Body of pancreas (tissue), 4 donors: ENCODE measurements around the gene TTC31.

Experiments used
- POLR2A ChIP-seq, 3 donors: fragments of 450-650 bp; IDR thresholded peaks; one replicate each; pipeline ENCODE4 v1.6.1; 2016; ENCODE audit warnings: antibody characterized with exemption in 3 of 3, mild to moderate bottlenecking in 2 of 3
- TF ChIP-seq, protein P1 (sequence below), 7 experiments: fragments of 450-650 bp in 4 of 7; fragments of 200-600 bp in 3 of 7; sonication (generic) in 3 of 7; IDR thresholded peaks; one replicate each; pipeline ENCODE4 v1.5.1; 2016 to 2019; ENCODE audit warnings: antibody characterized with exemption in 7 of 7

DNA sequence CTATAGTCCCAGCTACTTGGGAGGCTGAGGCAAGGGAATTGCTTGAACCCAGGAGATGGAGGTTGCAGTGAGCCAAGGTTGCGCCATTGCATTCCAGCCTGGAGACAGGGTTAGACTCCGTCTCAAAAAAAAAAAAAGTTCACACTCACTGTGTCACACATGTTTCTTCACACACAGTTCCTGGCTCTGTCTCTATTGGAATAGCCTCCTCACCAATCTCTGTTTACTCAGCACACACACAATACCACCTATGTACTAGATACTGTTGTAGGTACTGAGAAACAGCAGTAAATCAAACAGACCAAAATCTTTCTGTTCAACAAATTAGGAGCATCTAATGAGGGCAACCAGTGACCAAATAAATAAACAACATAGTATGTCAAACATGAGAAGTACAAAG lies 3.3 kb downstream of the TTC31 start:
- TF ChIP-seq POLR2A (IDR thresholded peaks at IDR 0.05), result no peak
- TF ChIP-seq, protein P1, sequence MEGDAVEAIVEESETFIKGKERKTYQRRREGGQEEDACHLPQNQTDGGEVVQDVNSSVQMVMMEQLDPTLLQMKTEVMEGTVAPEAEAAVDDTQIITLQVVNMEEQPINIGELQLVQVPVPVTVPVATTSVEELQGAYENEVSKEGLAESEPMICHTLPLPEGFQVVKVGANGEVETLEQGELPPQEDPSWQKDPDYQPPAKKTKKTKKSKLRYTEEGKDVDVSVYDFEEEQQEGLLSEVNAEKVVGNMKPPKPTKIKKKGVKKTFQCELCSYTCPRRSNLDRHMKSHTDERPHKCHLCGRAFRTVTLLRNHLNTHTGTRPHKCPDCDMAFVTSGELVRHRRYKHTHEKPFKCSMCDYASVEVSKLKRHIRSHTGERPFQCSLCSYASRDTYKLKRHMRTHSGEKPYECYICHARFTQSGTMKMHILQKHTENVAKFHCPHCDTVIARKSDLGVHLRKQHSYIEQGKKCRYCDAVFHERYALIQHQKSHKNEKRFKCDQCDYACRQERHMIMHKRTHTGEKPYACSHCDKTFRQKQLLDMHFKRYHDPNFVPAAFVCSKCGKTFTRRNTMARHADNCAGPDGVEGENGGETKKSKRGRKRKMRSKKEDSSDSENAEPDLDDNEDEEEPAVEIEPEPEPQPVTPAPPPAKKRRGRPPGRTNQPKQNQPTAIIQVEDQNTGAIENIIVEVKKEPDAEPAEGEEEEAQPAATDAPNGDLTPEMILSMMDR (IDR thresholded peaks at IDR 0.05), result no peak
